HK-2 (cell line): ENCODE results near the gene FSD1L.

Experiments
- DNase-seq: peaks from one replicate; pipeline ENCODE4 v3.0.0-alpha.2; 2018; ENCODE audit not compliant: unreplicated experiment

The FSD1L gene

DNA sequence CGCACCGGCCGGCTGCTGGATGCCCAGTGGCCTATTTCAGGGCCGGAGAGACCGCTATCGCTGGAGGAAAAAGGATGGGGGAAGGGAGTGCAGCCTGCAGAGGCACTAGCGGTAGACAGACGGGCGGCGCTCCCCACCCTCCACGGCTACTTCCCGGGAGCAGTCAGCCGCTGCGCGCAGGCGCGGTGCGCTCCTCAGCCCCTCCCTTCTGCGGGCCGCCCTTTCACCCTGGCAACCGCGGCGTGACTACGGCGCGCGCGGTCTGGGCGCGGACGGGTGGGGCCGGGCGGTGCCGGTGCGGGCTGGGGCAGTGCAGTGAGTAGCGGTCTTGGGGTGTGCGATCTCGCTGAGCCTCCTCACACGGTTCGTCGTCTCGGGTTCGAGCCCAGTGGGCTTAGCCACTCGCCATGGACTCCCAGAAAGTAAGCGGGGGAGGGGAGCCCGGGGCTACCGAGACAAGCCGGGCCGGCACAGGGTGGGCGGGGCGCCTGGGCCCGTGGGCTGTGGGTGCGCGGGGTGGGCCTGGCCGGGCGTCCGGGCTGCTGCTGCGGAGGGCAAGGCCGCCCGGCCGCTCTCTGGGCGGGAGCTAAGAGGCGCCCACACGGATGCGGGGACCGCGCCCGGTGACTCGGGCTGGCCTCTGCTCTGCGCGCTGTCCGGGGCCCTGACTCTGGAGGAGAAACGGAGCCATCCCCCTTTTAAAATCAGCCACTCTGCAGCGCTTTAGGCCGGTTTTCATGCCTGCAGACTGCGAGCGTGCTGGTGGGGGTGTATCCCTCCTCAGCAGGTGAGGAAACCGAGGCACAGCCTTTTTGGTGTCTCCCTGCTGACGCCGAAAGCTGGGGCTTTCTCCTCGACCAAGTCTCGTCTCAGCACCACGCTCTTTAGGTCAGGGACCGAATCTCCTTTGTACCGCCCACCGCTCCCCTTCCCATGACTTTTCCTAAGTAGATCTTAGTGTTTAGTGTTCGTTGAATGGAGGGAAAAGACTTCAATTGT, at the start of gene FSD1L:
Gene FSD1L, plus strand, starts transcription at position 221 of the 999 bp plus-strand sequence. Its CDS starts 187 bp downstream, at position 408.
- peak; percentile 94 for DNase-seq

DNA sequence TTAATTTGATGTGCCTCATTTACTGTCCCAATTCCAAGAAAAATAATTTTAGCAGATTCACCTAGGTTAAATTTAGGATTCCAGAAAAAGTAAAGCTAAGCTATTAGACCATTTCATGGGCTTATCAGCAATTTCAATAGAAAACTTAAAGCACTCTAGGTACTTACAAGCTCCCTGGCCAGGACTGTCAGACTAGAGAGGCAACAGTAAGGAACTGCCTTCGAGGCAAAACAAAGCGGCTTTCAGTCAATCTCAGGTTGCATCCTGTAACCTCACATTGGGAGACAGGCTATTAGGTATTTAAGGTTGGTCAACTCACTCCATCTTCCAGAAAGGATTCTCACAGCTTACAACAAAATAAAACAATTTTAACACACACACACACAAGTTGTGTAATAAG, 48.7 kb upstream of the FSD1L start:
- DNase-seq: no peak

DNA sequence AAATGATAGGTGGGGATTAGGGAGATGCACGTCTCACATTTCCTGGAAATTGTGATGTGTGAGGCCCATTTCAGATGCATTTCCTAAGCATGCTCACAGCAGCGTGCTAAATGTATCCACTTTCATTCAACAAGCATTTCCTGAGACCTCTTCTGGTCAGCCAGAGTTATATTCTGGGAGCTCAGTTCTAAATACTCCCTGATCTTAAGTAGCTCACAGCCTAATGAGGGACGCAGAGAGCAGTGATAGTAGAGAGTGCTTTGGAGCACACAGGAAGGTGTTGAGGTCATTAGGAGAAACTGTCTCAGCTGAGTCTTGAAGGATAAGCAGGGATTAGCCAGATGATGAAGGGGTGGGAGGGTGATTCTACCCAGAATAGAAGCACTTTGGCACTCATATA, 46.2 kb upstream of the FSD1L start:
- DNase-seq: no peak

DNA sequence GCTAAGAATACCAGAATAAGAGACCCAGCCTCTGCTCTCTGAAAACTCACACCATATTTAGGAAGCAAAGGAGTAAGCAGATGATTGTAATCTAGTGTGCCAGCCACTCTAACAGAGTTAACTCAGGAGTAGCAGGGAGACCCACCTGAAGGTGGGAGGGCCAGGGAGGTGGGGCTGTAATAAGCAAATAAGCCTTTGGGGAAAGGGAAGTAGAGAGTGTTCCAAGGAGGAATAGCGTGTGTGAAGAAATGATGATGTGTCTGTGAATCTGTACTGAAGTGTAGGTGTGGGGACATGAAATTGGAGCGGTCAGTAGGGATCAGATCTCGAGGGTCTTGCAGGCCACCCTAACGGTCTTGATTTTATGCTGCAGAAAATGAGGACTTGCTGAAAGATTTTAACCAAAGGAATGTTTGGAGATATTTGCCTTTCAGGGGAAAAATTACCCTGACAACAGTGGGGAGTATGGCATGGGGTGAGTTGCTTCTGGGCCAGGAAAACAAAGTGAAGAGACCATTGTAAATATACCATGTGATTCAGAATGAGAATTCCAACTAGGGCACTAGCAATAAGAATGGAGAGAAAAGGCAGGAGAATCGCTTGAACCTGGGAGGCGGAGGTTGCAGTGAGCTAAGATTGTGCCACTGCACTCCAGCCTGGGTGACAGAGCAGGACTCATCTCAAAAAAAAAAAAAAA, 44.1 kb upstream of the FSD1L start:
- DNase-seq: no peak

DNA sequence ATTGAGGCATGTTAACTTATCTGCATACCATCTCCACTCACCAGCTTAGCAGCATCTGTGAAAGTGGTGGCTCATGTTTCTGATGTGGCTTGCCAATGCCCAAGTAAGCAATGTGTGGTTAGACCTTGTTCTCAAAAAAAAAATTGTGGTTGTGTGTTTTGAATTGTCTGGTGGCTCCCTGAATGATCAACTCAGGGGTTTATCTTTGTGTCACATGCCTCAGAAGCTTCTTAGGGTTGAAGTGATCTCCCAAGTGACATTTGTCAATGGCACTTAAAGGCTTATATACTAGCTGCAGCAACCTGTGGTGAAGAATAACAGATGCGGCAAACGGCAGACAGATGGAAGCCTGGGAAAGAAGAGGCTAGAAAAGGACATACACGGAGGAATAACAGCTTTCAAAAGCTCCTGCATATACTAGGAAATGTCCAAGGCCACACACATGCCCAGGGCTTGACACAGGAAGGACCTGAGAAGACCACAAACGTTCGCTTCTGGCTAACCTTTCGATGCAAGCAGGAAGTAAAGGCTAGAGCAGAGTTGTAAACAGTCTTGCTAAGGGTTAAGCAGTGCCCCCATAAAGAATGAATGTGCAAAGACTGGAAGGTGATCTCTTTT, 42.2 kb upstream of the FSD1L start:
- DNase-seq: peak; percentile 19

DNA sequence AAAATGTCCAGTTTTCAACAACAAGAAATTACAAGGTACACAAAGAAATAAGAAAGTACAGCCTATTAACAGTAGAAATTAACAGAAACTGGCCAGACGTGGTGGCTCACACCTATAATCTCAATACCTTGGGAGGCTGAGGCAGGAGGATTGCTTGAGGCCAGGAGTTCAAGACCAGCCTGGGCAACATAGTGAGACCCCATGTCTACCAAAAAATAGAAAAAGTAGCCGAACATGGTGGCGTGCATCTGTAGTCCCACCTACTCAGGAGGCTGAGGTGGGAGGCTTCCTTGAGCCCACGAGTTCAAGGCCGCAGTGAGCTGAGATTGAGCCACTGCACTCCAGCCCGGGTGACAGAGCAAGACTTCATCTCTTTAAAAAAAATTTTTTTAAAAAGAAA, 41.5 kb upstream of the FSD1L start:
- DNase-seq: no peak

DNA sequence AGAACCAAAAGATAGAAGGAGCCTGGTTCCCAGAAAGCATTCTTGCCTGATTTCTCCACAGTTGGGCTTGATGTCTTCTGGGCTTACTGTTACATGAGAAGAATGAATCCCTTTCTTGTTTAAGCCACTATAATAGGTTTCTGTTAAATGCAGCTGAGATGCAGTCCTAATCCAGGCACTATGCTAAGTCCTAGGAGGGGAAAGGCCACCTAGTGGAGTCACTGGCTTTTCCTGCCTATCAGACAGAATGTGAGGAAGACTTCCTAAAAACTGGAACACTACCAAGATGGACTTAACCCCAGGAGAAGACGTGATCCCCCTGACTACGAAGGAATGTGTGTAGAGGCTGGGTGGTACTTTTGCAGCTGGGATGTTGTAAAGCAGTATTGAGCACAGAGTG, 34.3 kb upstream of the FSD1L start:
- peak; percentile 5 for DNase-seq

DNA sequence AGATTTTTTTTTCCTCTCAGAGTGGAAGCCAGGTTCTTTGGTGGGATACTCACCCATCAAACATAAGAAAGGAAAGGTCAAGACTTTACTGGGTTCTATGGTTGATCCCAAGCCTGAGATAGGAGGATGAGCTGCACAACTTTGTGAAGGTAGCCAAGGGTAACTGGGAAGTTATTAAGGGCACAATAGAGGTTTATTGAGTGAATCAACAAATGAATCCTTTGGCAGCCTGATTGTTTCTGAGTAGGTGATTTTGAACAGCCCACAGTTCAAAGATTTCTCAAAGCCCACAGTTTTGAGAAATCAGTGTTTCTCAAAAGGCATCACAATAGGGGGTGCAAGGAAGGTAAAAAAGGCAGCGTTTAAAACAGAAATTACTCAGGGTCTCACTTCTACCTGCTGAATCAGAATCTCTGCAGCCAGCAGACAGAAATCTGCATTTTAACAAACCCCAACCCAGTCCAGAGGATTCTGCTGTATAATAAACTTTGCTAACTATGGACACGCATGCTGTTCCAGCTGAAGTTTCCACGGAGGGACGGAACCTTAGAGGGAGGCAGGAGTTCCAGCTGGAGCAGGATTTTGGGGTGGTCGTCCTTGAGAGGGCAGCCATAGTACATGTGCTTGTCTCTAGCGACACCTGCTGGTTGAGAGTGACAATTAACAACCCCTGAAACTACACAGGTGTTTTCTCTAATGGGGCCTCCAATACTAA, 32.7 kb upstream of the FSD1L start:
- peak; percentile 47 for DNase-seq

DNA sequence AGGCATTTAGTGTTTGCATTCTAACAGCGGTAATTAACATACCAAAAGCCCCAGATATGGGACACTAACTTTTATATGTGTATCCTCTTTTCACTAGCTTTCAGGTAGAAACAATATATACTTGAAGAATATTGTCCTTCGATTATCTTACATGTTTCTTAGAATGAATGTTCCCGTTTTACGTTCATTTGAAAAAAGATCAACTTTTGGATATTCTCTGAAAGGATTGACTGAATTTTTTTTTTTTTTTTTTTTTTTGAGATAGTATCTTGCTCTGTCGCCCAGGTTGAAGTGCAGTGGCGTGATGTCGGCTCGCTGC, 32.2 kb upstream of the FSD1L start:
- DNase-seq: no peak

DNA sequence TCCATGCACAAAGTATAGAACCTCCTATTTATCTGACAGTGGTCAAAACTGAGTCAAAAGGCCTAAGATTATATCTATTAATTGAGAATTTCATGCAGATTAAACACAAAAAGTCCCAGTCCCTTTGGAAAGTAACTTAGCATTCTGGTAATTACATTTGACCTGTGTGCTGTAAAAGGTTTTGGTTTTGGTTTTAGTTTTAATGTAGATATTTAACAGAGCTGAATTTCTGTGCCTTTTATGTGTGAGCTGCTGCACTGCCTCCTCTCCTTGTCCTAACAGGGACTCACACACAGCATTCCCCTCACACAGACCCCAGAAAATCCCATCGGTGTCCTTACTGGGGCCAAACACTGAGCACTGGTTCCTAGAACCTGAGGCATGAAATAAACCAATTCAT, 31.0 kb upstream of the FSD1L start:
- DNase-seq: no peak

DNA sequence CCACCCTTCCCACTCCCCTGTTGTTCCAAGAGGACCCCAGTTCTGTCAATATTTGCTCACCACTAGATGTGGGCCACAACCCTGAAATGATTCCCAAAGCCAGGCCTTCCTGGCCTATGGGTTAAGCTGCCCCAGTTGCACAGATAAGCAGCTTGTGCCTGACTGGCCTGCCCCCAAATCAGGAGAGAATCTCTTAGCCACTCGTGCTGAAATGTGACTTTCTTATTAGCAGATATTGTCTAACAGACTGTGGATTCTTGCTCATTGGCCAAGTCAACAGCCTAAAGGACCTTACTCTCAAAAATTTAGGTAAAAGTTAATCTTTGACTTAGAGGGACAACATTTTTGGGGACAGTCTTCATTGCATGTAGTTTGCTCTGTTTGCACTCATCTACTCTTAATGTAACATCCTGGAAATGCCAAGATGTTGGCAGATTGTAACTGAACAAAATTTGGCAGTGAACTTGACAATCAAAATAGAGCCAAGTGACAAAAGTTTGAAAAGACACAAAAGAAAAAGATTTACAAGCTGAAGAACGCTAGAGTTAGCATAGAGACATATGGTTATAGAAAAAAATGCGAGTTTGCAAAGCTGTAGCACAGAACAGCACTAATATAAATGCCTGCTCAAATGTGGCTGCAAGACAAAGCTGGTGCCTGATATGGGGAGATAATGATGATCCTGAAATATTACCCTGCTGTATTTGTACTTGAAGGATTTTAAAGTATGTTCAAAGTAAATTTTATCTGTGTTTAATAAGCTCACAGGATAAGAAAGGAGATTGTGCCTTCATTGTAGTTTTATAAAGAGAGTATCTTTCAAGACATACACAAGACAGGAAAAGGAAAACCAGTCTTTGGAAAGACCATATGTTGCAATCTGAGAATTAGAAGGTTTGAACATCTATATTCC, 29.0 kb upstream of the FSD1L start:
- no peak for DNase-seq

DNA sequence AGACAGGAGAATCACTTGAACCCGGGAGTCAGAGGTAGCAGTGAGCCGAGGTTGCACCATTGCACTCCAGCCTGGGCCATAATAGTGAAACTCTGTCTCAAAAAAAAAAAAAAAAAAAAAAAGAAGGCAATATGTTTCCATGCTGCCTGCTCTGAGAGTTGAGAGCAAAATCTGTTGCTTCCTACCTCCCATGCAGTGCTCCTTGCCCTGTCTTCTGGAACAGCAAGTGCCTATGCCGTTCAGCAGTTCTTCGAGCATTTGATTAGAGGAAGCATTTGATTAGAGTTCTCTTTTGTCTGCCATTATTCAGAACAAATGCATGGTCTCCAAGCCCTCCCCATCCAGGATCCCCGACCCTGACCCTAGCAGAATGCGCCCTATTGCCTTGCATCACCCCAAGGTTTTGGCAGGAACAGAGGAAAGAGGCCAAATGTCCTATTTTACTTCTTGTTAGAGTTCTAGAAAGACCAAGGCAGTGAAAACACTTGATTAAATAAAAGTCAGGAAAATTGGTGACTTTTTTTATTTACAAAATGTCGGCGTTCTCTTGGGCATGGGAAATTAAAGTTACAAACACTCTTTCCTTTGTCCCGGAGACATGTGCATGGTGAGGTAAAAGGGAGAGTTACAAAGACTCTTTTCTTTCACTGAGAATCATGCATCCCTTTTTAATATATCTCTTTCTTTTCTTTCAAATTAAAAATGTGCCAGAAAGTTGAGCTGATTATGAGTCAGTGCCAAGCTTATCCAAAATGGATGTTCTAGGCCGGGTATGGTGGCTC, 27.8 kb upstream of the FSD1L start:
- no peak for DNase-seq

DNA sequence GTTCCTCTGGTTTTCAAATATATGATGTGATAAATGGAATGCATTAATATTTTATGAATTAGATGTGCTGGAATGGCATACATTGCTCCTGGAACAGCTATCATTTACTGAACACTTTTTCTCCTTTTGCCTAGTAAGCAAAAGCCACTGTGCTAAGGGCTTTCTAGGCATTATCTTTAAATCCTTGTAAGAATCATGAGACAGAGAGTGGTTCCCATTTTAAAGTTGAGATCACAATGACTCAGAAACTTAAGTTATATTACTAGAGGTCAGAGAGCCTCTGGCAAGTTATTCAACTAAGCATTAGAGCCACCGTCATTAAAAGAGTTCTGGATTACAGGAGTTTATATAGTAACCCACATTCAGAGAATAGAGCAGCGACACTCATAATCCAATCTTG, 26.7 kb upstream of the FSD1L start:
- no peak for DNase-seq

DNA sequence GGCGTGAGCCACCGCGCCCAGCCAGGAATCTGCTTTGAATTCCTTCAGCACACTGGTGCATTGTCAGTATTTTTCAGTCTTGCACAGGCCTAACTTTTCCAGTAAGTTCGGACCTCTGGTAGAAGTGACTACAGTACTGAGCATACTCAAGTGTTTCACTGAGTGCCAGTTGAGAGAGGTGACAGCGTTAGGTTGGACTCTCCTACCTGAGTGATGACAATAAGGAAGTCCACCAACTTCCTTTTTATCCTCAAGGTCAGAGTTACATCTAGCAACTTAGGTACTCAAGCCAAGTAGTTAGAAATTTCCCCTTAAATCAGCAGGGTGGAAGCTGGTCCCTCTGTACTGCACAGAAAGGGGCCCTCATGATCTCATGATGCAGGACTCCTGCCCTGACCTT, 26.0 kb upstream of the FSD1L start:
- no peak for DNase-seq

DNA sequence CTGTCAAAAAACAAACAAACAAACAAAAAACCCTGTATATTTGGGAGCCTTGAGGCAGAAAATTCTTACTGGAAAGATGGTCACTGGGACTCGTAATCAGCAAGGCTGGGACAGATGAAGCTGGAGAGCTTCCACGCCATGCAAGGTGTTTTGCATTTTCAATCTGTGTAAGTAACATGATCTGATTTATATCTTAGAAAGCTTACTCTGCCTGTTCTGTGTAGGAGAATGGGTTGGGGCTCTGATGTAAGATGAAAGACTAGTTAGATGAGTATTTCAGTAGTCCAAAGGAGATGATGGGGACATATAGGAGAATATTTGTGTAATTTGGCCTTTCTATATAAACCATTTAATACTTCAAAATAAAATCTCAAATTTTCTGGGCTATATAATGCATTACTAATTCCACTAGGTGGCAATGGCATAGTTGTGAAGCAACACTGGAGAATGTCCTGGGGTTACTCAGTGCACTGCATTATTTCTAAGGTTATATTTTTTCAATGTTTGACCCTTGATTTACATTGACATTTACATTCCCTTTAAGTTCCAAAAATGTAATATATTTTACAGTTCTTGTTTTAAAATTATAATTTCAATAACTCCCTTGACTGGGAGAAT, 21.9 kb upstream of the FSD1L start:
- DNase-seq: no peak

DNA sequence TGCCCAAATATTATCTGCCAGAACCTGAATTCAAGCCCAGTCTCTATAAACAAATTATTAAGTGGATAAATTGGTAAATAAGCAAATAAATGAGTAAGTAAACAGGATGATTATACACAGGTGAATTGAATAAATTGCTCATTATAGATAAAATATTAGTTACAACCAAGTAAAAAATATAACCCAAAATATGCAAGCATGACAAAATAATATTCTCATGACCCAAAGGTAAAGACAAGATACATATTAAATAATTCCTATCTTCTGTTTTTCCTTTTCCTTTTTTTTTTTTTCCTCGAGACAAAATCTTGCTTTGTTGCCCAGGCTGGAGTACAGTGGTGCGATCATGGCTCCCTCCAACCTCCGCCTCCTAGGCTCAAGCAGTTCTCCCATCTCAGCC, 21.2 kb upstream of the FSD1L start:
- no peak for DNase-seq

DNA sequence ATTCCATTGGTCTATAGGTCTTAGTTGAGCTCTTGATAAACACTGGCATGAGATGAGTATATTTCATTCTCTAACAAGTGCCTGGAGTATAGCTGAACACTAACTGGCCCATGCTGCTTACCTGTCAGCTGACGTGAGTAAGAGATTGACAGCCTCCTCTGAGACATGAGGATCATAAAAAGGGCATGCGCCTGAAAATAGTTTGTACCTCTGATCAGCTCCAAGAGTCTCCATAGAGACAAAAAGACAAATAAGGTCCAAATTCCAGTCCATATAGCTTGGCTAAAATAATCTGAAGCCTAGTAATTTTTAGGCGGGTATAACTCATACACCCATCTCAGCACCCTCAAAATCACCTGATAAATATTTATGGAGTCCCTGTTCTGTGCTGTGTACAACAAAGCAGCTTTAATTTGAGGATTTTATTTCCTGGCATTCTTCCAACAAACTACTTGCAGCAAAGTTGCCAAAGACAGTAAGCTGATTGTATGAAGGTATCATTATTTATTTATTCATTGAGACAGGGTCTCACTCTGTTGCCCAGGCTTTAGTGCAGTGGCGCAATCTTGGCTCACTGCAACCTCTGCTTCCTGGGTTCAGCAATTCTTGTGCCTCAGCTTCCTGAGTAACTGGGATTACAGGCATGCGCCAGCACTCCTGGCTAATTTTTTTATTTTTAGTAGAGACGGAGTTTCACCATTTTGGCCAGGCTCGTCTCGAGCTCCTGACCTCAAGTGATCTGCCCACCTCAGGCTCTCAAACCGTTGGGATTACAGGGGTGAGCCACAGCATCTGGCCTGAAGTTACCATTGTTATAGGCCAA, 16.2 kb upstream of the FSD1L start:
- DNase-seq: no peak

DNA sequence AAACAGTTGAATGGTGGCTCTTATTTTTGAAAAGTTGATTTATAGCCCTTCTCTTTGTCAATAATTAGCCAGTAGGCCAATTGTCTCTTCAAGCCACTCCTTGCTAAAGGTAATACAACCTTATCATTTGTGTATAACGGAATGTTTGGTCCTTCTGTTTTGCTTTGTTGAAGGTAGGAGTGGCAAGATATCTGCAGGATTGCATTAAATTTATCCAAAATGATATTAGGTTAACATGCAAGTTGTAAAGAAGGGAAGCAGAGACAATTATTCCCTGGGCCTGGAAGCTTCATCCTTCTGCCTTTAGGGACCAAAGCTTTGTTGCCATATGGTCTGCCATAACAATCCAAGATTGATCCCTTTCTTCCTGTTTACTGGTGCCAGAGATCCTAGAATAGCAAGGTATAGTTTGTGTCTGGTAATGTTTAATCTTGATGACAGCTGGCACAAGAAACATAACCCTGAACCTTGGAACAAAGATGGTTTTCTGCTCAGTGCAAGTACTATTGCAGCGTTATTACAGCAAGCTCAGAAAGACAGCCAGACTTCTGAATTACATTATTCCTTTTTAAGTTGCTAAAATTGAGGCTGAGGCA, 15.5 kb upstream of the FSD1L start:
- DNase-seq: no peak

DNA sequence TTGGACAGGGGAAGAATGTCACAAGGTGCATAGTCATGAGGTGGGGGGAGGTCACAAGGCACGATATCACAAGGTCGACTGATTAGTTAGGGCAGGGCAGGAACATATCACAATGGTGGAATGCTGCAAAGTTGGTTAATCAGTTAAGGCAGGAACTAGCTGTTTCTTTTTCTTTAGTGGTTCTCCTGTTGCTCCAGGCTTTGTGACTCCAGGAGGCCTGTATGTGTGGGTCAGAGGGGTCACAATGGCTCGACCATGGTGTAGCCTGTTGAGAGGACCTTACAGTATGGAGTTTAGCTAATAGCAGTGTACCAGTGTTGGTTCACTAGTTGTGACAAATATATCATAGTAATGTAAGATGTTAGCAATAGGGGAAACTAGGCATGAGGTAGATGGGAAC, 12.4 kb upstream of the FSD1L start:
- no peak for DNase-seq
